Measurements from ENCODE around the gene TREML4. TPM values are rescaled to one million over a fixed set of nuclear protein-coding genes. Genes with fewer than 3 reads are reported as not detected.

The TREML4 gene, protein sequence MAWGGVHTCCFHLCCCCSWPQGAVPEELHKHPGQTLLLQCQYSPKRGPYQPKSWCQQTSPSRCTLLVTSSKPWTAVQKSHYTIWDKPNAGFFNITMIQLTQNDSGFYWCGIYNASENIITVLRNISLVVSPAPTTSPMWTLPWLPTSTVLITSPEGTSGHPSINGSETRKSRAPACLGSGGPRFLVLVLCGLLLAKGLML
- not detected for total RNA-seq

DNA sequence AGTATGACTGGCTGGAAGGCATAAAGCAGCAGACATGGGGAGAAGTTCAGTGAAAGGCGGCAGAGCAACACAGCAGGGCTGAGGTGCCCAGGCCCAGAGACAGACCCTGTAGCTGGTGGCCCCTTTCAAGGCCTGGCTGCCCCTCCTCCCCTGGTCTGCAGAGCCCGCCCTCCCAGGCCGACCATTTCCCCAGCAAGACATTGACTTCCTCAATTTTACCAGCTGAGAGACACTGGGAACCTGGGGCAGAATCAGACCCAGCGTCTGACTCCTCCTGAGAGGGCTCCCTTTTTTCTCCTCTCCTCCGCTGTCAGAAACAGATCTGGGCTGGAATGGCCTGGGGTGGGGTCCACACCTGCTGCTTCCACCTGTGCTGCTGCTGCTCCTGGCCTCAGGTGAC, at the start of gene TREML4:
Gene TREML4 (plus strand): TSS at position 254 of the 400 bp plus-strand sequence. CDS start 79 bp downstream, at position 333.
- Histone ChIP-seq H3K9me3 (no peaks in the 10 kb centered on the region), H3K27ac (no peak within 1 kb of the TSS), H3K4me1 (no peaks in the 10 kb centered on the region), H3K36me3 (no peaks in the 10 kb centered on the region), H3K27me3 (no peaks in the 10 kb centered on the region), H3K4me3 (no peak within 1 kb of the TSS)
- WGBS, 2 donors: 56 to 58% methylated on average over 5 of the region's 5 CpGs
- TF ChIP-seq, protein P1, sequence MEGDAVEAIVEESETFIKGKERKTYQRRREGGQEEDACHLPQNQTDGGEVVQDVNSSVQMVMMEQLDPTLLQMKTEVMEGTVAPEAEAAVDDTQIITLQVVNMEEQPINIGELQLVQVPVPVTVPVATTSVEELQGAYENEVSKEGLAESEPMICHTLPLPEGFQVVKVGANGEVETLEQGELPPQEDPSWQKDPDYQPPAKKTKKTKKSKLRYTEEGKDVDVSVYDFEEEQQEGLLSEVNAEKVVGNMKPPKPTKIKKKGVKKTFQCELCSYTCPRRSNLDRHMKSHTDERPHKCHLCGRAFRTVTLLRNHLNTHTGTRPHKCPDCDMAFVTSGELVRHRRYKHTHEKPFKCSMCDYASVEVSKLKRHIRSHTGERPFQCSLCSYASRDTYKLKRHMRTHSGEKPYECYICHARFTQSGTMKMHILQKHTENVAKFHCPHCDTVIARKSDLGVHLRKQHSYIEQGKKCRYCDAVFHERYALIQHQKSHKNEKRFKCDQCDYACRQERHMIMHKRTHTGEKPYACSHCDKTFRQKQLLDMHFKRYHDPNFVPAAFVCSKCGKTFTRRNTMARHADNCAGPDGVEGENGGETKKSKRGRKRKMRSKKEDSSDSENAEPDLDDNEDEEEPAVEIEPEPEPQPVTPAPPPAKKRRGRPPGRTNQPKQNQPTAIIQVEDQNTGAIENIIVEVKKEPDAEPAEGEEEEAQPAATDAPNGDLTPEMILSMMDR (IDR thresholded peaks at IDR 0.05): no peak
- TF ChIP-seq POLR2A (IDR thresholded peaks at IDR 0.05) (no peak), EP300 (IDR thresholded peaks at IDR 0.05) (no peak)
- DNase-seq (ENCODE audit: low spot score in 2 of 2): no peak

DNA sequence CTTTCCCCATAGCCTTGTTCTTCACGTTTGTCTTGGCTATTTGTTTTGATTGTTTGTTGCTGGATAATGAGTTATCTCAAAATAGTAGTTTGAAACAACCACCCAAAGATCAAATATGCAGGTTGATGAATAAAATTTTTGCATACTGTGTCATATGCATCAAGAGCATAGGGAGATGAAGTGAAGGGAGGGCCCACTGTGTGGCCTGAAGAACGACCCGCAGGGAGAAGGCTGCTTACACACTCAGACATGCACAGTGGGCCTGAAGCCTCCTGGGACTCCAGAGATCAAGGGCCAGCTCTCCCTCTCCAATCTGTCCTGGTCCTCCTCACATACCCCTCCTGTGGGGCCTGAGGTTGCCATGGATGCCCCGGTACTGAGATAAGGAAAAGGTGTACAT, 49.0 kb upstream of the TREML4 start:
- 60 to 70% methylated on average over 4 of the region's 4 CpGs for WGBS, 2 donors
- TF ChIP-seq, protein P1 (IDR thresholded peaks at IDR 0.05): no peak
- TF ChIP-seq POLR2A (IDR thresholded peaks at IDR 0.05) (no peak), EP300 (IDR thresholded peaks at IDR 0.05) (no peak)
- Histone ChIP-seq H3K4me1 (no peaks in the 10 kb centered on the region), H3K27ac (no peak overlapping the region), H3K36me3 (no peaks in the 10 kb centered on the region), H3K27me3 (no peaks in the 10 kb centered on the region), H3K9me3 (no peaks in the 10 kb centered on the region), H3K4me3 (no peak overlapping the region)
- no peak for DNase-seq (ENCODE audit: low spot score in 2 of 2)

DNA sequence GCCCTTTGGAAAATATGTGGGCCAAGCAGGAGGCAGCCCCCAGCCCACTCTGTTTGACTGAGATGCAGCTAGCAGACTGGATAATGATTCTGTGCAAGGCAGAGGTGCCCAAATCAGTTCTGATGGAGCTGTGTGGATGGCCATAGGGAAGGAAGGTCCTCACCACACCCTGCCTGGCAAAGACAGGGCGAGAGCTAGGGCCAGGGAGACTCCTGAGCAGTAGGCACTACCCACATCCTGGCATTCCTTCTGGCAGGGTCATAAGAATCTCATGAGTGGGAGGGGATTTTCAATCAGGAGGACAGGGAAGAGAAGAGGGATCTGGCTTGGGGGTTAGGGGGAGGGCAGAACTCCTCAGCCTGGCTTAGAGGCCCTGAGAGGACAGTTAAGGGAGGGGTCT, 46.6 kb upstream of the TREML4 start:
- 53 to 57% methylated on average over 1 of the region's 1 CpG for WGBS, 2 donors
- no peak overlapping the region for H3K4me3 ChIP-seq
- no peaks in the 10 kb centered on the region for H3K9me3 ChIP-seq
- H3K4me1 ChIP-seq: no peaks in the 10 kb centered on the region
- no peaks in the 10 kb centered on the region for H3K27me3 ChIP-seq
- H3K27ac ChIP-seq: no peak overlapping the region
- H3K36me3 ChIP-seq: no peaks in the 10 kb centered on the region
- DNase-seq (ENCODE audit: low spot score in 2 of 2): no peak
- TF ChIP-seq POLR2A (IDR thresholded peaks at IDR 0.05): no peak
- TF ChIP-seq, protein P1 (IDR thresholded peaks at IDR 0.05): no peak
- no peak for TF ChIP-seq EP300 (IDR thresholded peaks at IDR 0.05)

DNA sequence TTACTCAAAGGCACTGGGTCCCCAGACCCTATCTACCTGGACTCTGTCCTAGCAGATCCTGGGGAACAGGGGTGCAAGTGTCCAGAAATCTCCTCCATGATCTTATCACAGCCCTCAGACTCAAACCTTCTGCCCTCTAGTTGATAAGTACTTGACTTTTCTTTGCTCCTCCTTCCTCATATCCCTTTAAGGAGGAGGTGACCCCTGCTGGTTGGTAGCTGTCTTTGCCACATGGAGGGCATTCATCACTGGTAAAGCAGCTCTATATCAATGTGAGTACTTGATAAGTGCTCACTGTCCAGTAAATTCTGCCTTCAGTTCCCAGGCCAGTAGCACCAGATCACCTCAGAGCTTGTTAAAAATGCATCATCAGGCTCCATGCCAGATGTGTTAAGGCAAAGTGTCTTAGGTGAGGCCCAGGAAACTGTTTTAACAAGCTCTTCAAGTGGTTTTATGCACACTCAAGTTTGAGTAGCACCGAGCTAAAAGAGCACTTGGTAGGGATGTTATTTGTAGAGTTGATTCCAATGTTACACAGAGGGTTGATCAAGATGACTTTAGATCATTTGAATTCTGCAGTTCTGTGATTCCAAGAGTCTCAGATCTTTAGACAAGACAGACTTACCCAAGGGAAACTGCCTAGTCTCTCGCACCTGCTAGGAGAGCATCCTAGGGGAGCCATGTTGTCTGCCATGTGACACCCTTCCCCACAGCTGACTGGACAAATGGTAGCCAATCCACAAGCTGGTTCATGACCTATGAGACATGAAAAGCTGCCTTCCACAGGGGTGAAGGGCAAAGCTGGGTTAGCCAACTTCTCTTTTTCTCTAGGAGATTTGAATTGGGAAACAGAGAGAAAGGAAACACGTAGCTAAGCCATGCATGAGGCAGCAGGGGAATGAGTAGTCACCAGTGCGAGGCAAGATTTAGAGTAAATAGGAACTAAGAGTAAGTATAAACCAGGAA, 45.8 kb upstream of the TREML4 start:
- Histone ChIP-seq H3K27ac (peak overlapping the region in 2 of 4 donors; percentile 20 to 33), H3K36me3 (no peaks in the 10 kb centered on the region), H3K4me3 (no peak overlapping the region), H3K4me1 (no peaks in the 10 kb centered on the region), H3K9me3 (no peaks in the 10 kb centered on the region), H3K27me3 (no peaks in the 10 kb centered on the region)
- no peak for DNase-seq (ENCODE audit: low spot score in 2 of 2)
- 62 to 69% methylated on average over 4 of the region's 4 CpGs for WGBS, 2 donors
- TF ChIP-seq EP300 (IDR thresholded peaks at IDR 0.05): peak; percentile 59 to 71
- no peak for TF ChIP-seq POLR2A (IDR thresholded peaks at IDR 0.05)
- TF ChIP-seq, protein P1 (IDR thresholded peaks at IDR 0.05): peak in 2 of 5 experiments; percentile 19 to 34

DNA sequence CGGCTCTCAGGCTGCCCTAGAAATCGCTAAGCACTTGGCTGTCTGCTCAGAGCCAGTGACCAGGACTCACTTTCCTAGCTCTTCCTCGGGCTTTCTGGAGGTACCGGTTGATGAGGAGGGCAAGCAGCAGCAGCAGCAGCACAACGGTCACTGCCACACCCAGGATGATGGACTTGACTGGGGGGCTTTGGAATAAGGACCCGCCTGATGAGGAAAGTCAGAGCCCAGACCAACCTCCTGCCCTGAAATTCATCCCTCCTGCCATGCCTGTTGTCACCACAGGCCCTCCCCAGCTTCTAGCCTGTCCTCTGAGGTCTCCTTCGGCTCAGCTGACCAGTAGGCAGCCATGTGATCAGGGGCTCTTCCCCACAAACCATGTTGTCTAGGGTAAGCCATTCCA, 43.4 kb upstream of the TREML4 start:
- no peaks in the 10 kb centered on the region for H3K27me3 ChIP-seq
- WGBS, 2 donors: 79 to 81% methylated on average over 6 to 7 of the region's 7 CpGs
- TF ChIP-seq EP300 (IDR thresholded peaks at IDR 0.05): no peak
- TF ChIP-seq, protein P1 (IDR thresholded peaks at IDR 0.05): no peak
- TF ChIP-seq POLR2A (IDR thresholded peaks at IDR 0.05): no peak
- no peaks in the 10 kb centered on the region for H3K36me3 ChIP-seq
- H3K9me3 ChIP-seq: peaks cover 0 to 14% (median 0%) of the 10 kb centered on the region in 4 donors
- H3K4me1 ChIP-seq: no peaks in the 10 kb centered on the region
- no peak for DNase-seq (ENCODE audit: low spot score in 2 of 2)
- no peak overlapping the region for H3K4me3 ChIP-seq
- no peak overlapping the region for H3K27ac ChIP-seq
